Measurements from ENCODE around the gene FAU. TPM values are rescaled to one million over a fixed set of nuclear protein-coding genes. Genes with fewer than 3 reads are reported as not detected.
A peak's percentile ranks its signal among the peaks of the same experiment; 100 is the strongest.

Gene FAU
- total RNA-seq, 1 donor from 2014 or later, result 710 TPM

DNA sequence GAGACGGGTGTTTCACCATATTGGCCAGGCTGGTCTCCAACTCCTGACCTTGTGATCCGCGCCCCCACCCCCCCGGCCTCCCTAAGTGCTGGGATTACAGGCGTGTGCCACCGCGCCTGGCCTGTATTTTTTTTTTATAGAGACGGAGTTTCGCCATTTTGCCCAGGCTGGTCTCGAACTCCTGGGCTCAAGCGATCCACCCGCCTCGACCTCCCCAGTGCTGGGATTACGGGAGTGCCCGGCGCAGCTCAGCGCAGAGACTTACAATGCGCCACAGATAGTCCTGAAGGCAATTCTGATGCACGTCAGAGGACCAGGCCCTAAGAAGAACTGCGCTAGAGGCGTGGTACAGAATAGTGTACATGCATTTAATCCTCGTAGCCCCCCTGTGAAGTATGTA, 26.5 kb downstream of the FAU start:
- H3K27me3 Mint-ChIP-seq (ENCODE audit: low read depth), result no peaks in the 10 kb centered on the region
- H3K4me1 Mint-ChIP-seq, result peaks cover 8% of the 10 kb centered on the region
- peak overlapping the region; percentile 89 for H3K4me3 Mint-ChIP-seq
- peak overlapping the region; percentile 98 for H3K27ac Mint-ChIP-seq
- TF ChIP-seq, protein P1, sequence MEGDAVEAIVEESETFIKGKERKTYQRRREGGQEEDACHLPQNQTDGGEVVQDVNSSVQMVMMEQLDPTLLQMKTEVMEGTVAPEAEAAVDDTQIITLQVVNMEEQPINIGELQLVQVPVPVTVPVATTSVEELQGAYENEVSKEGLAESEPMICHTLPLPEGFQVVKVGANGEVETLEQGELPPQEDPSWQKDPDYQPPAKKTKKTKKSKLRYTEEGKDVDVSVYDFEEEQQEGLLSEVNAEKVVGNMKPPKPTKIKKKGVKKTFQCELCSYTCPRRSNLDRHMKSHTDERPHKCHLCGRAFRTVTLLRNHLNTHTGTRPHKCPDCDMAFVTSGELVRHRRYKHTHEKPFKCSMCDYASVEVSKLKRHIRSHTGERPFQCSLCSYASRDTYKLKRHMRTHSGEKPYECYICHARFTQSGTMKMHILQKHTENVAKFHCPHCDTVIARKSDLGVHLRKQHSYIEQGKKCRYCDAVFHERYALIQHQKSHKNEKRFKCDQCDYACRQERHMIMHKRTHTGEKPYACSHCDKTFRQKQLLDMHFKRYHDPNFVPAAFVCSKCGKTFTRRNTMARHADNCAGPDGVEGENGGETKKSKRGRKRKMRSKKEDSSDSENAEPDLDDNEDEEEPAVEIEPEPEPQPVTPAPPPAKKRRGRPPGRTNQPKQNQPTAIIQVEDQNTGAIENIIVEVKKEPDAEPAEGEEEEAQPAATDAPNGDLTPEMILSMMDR (IDR thresholded peaks at IDR 0.05; ENCODE audit: unreplicated experiment), result no peak
- H3K9me3 Mint-ChIP-seq, result no peaks in the 10 kb centered on the region
- H3K36me3 Mint-ChIP-seq, result no peaks in the 10 kb centered on the region
- no peak for DNase-seq (ENCODE audit: low spot score in 2 of 2, unreplicated experiment in 2 of 2)

DNA sequence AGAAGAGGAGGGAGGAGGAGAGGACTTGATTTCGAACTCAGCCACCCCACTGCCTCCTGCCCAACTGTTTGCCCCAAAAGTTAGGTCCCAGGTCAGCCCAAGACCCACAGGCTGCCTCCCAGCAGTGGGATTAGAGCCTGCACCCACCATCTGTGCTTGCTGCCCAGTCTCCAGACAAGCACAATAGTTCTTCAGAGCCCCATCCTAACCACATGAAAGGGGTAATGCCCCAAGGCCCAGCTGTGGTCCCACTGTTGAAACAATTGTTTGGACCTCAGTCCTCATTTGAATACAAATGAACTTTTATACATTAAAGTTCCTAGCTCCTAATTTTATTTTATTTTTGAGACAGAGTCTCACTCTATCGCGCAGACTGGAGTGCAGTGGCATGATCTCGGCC, 31.3 kb downstream of the FAU start:
- Mint-ChIP-seq H3K4me1 (peaks cover 2% of the 10 kb centered on the region), H3K4me3 (no peak overlapping the region), H3K9me3 (no peaks in the 10 kb centered on the region), H3K27ac (no peak overlapping the region), H3K27me3 (ENCODE audit: low read depth) (no peaks in the 10 kb centered on the region), H3K36me3 (peaks cover 12% of the 10 kb centered on the region)
- TF ChIP-seq, protein P1 (IDR thresholded peaks at IDR 0.05; ENCODE audit: unreplicated experiment), result no peak
- DNase-seq (ENCODE audit: low spot score in 2 of 2, unreplicated experiment in 2 of 2), result no peak

DNA sequence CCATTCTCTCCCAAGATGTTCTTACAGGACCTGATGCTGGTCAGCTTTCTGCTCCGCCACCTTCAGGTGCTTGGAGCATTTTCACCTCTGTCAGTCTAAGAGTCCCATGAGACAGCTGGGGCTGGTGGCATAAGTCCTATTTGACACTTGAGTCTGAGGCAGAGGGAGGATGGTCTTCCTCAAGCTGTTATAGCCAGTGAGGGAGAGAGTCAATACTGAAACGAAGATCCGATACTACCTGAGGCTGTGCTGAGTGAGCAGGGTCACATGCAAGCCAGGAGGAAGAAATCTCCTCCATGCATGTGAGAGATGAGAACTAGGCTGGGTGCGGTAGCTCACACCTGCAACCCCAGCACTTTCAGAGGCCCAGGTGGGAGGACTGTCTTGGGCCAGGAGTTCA, 32.3 kb downstream of the FAU start:
- Mint-ChIP-seq H3K4me3 (no peak overlapping the region), H3K36me3 (peaks cover 13% of the 10 kb centered on the region), H3K27ac (no peak overlapping the region), H3K9me3 (no peaks in the 10 kb centered on the region), H3K27me3 (ENCODE audit: low read depth) (no peaks in the 10 kb centered on the region), H3K4me1 (peaks cover 8% of the 10 kb centered on the region)
- no peak for DNase-seq (ENCODE audit: low spot score in 2 of 2, unreplicated experiment in 2 of 2)
- TF ChIP-seq, protein P1 (IDR thresholded peaks at IDR 0.05; ENCODE audit: unreplicated experiment), result no peak

DNA sequence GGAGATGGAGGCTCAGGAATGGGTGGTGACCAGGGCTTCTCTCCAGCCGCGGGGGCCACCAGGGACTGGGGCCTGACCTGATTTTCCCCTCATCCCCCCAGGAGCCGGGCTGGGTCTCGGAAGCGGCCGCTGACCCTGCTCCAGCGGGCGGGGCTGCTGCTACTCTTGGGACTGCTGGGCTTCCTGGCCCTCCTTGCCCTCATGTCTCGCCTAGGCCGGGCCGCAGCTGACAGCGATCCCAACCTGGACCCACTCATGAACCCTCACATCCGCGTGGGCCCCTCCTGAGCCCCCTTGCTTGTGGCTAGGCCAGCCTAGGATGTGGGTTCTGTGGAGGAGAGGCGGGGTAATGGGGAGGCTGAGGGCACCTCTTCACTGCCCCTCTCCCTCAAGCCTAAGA, 34.1 kb downstream of the FAU start:
- peaks cover 13% of the 10 kb centered on the region for H3K36me3 Mint-ChIP-seq
- no peak overlapping the region for H3K27ac Mint-ChIP-seq
- no peak for DNase-seq (ENCODE audit: low spot score in 2 of 2, unreplicated experiment in 2 of 2)
- no peaks in the 10 kb centered on the region for H3K9me3 Mint-ChIP-seq
- no peak overlapping the region for H3K4me3 Mint-ChIP-seq
- TF ChIP-seq, protein P1 (IDR thresholded peaks at IDR 0.05; ENCODE audit: unreplicated experiment), result no peak
- H3K4me1 Mint-ChIP-seq, result peaks cover 22% of the 10 kb centered on the region
- no peaks in the 10 kb centered on the region for H3K27me3 Mint-ChIP-seq (ENCODE audit: low read depth)

DNA sequence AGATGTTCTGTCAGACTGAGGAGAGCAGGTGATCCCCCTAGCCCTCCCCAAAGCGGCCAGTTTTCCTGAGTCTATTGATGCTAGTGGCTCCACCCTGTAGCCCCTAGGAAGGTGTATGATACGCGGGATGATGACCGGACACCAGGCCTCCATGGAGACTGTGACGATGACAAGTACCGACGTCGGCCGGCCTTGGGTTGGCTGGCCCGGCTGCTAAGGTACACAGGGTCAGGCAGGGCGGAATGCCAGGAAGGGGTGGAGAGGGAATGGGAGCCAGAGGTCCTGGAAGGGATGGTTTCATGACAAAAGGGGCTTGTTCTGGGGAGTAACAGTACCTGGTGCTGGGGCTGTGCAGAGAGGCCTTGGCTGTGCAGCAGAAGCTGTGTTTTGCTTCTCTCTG, 34.7 kb downstream of the FAU start:
- Mint-ChIP-seq H3K27ac (no peak overlapping the region), H3K9me3 (no peaks in the 10 kb centered on the region), H3K4me1 (peaks cover 25% of the 10 kb centered on the region), H3K4me3 (no peak overlapping the region), H3K36me3 (peaks cover 13% of the 10 kb centered on the region), H3K27me3 (ENCODE audit: low read depth) (no peaks in the 10 kb centered on the region)
- DNase-seq (ENCODE audit: low spot score in 2 of 2, unreplicated experiment in 2 of 2), result no peak
- TF ChIP-seq, protein P1 (IDR thresholded peaks at IDR 0.05; ENCODE audit: unreplicated experiment), result no peak

DNA sequence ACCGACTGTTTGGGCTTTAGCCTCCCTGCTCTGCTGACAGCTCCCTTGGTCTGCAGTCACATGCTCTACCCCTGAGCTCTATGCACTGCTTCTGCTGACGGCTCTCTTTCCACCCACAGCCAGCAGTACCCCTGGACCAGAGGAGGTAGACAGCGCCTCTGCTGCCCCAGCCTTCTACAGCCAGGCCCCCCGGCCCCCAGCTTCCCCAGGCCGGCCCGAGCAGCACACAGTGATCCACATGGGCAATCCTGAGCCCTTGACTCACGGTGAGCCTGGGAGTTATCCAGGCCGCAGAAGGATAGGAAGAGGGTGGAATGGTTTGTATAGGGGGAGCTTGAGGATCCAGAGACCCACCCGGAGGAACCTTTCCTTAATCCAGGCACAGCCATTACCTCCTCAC, 35.1 kb downstream of the FAU start:
- TF ChIP-seq, protein P1 (IDR thresholded peaks at IDR 0.05; ENCODE audit: unreplicated experiment), result no peak
- no peak for DNase-seq (ENCODE audit: low spot score in 2 of 2, unreplicated experiment in 2 of 2)
- peaks cover 25% of the 10 kb centered on the region for H3K4me1 Mint-ChIP-seq
- H3K9me3 Mint-ChIP-seq, result no peaks in the 10 kb centered on the region
- no peaks in the 10 kb centered on the region for H3K27me3 Mint-ChIP-seq (ENCODE audit: low read depth)
- no peak overlapping the region for H3K4me3 Mint-ChIP-seq
- H3K36me3 Mint-ChIP-seq, result peaks cover 13% of the 10 kb centered on the region
- H3K27ac Mint-ChIP-seq, result no peak overlapping the region

All from mesothelial cell of epicardium (in vitro differentiated cells).